Suprapubic skin (tissue), 4 donors: ENCODE results near the gene C3orf52.

Source experiments
- CTCF ChIP-seq, 2 donors: fragments of 200-600 bp in 1 of 2; fragments of 450-650 bp in 1 of 2; sonication (generic) in 1 of 2; IDR thresholded peaks; one replicate each; pipeline ENCODE4 v1.5.1; 2016 to 2019; ENCODE audit warnings: antibody characterized with exemption in 2 of 2, mild to moderate bottlenecking in 1 of 2, moderate library complexity in 1 of 2
- POLR2A ChIP-seq, 2 donors: fragments of 450-650 bp; IDR thresholded peaks; one replicate each; pipeline ENCODE4 v1.6.1; 2017; ENCODE audit warnings: antibody characterized with exemption in 2 of 2, mild to moderate bottlenecking in 2 of 2, moderate library complexity in 2 of 2
- POLR2AphosphoS5 ChIP-seq, 3 donors: sonication (generic); formaldehyde crosslinking; IDR thresholded peaks; one replicate each; pipeline ENCODE4 v1.6.1; 2017; ENCODE audit warnings: antibody characterized with exemption in 3 of 3

GRCh38 chr3:112134335-112135124, 48.3 kb downstream of the C3orf52 start:
- no peak for TF ChIP-seq POLR2AphosphoS5 (IDR thresholded peaks at IDR 0.05)
- no peak for TF ChIP-seq CTCF (IDR thresholded peaks at IDR 0.05)
- no peak for TF ChIP-seq POLR2A (IDR thresholded peaks at IDR 0.05)
